GM19239 (cell line): Measurements from ENCODE around the gene RELN.
"Not testable (repeated sequence)": the region's sequence is repeated elsewhere in the genome, so short reads cannot be mapped to it uniquely, and the experiment has no call there.

Experiments used
- DNase-seq: peaks from one replicate; pipeline ENCODE4 v3.0.0; 2011; ENCODE audit warnings: low spot score; ENCODE audit not compliant: insufficient read length
- FAIRE-seq: peaks from 2 replicates; lab custom pipeline; 2011; peaks lifted over from hg19 to GRCh38; lab: Jason Lieb, UNC

The RELN gene

GRCh38 chr7:103547451-103548284, 441.8 kb downstream of the RELN start:
- DNase-seq, result no peak

GRCh38 chr7:103542470-103542869, 447.0 kb downstream of the RELN start:
- no peak for DNase-seq
- no peak for FAIRE-seq

More at GRCh38 chr7:103547451-103548284, 441.8 kb downstream of the RELN start:
- FAIRE-seq, result peak; percentile 71

GRCh38 chr7:103541947-103542346, 447.5 kb downstream of the RELN start:
- no peak for FAIRE-seq
- no peak for DNase-seq

GRCh38 chr7:103541026-103541425, 448.4 kb downstream of the RELN start:
- no peak for FAIRE-seq
- DNase-seq, result no peak

GRCh38 chr7:103540338-103540737, 449.1 kb downstream of the RELN start:
- FAIRE-seq (no peak), DNase-seq (no peak)

- FAIRE-seq, result no peak
These were observed 449.6 kb downstream of the RELN start for GRCh38 chr7:103539875-103540274.

GRCh38 chr7:103538964-103539709, 450.3 kb downstream of the RELN start:
- DNase-seq (no peak), FAIRE-seq (no peak)

More at GRCh38 chr7:103539875-103540274, 449.6 kb downstream of the RELN start:
- no peak for DNase-seq

GRCh38 chr7:103533761-103534160, 455.7 kb downstream of the RELN start:
- no peak for FAIRE-seq
- no peak for DNase-seq

GRCh38 chr7:103532955-103533354, 456.5 kb downstream of the RELN start:
- FAIRE-seq, result no peak
- no peak for DNase-seq

GRCh38 chr7:103528152-103528551, 461.3 kb downstream of the RELN start:
- FAIRE-seq (no peak), DNase-seq (no peak)

GRCh38 chr7:103525937-103526336, 463.5 kb downstream of the RELN start:
- FAIRE-seq (no peak), DNase-seq (no peak)

GRCh38 chr7:103524042-103524907, 465.2 kb downstream of the RELN start:
- DNase-seq (no peak), FAIRE-seq (no peak)

GRCh38 chr7:103521937-103522336, 467.5 kb downstream of the RELN start:
- FAIRE-seq, result no peak
- DNase-seq, result no peak

GRCh38 chr7:103504505-103505135, 484.8 kb downstream of the RELN start:
- DNase-seq, result no peak
- no peak for FAIRE-seq

GRCh38 chr7:103501206-103501605, 488.3 kb downstream of the RELN start:
- no peak for DNase-seq
- no peak for FAIRE-seq

GRCh38 chr7:103499976-103500375, 489.5 kb downstream of the RELN start:
- DNase-seq (no peak), FAIRE-seq (no peak)

GRCh38 chr7:103487419-103487818, 502.0 kb downstream of the RELN start:
- DNase-seq (no peak), FAIRE-seq (no peak)

GRCh38 chr7:103486873-103487272, 502.6 kb downstream of the RELN start:
- FAIRE-seq, DNase-seq: not testable (repeated sequence)

GRCh38 chr7:103480771-103481170, 508.7 kb downstream of the RELN start:
- FAIRE-seq (no peak), DNase-seq (no peak)

GRCh38 chr7:103474956-103475355, 514.5 kb downstream of the RELN start:
- no peak for DNase-seq
- no peak for FAIRE-seq
